Testis (tissue), 2 donors: ENCODE results near the gene FOXN3.

Source experiments
- CTCF ChIP-seq, 3 experiments: fragments of 450-650 bp in 2 of 3; fragments of 200-600 bp in 1 of 3; sonication (generic) in 1 of 3; IDR thresholded peaks; one replicate each; pipeline ENCODE4 v1.5.1; 2016 to 2019; ENCODE audit warnings: antibody characterized with exemption in 3 of 3, mild to moderate bottlenecking in 2 of 3, moderate library complexity in 1 of 3
- POLR2A ChIP-seq: fragments of 450-650 bp; IDR thresholded peaks from one replicate; pipeline ENCODE4 v1.6.1; 2017; ENCODE audit warnings: antibody characterized with exemption, mild to moderate bottlenecking, moderate library complexity

DNA sequence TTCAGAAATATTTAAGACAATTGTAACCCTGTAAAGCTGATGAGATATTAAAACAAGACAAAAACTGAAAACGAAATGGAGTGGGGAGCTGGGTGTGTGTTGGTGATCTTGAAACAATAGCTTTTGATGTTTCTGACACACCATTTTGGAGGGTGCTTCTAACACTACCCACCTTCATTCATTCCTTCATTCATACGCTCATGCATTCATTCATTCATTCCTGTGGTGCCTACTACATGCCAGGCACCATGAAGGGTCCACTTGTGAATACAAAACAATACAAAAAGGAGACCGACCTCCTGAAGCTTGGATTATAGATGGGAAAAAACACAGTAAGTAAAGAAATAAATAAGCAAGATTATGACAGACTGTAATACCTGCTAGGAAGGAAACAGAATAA is 60.5 kb downstream of the FOXN3 start:
- TF ChIP-seq CTCF (IDR thresholded peaks at IDR 0.05) (no peak), POLR2A (no peak)
